GM20000 (cell line): Measurements from ENCODE around the gene ALG14.

Experiments used
- DNase-seq: peaks from one replicate; pipeline ENCODE4 v3.0.0; 2012; ENCODE audit warnings: low spot score
- CTCF ChIP-seq: IDR thresholded peaks from 2 replicates; pipeline ENCODE4 v1.5.1; 2012; ENCODE audit warnings: mild to moderate bottlenecking, control low read depth; ENCODE audit errors: extremely low read depth, missing control alignments

Gene ALG14

GRCh38 chr1:94979656-94980581, 92.8 kb downstream of the ALG14 start:
- DNase-seq, result no peak
- TF ChIP-seq CTCF, result no peak

- no peak for TF ChIP-seq CTCF
- DNase-seq, result no peak
Observed at GRCh38 chr1:94979131-94979530, 93.6 kb downstream of the ALG14 start.

- no peak for TF ChIP-seq CTCF
- no peak for DNase-seq
Observed at GRCh38 chr1:94978401-94978800, 94.3 kb downstream of the ALG14 start.

GRCh38 chr1:94976971-94977548, 95.7 kb downstream of the ALG14 start:
- TF ChIP-seq CTCF, result no peak
- DNase-seq, result no peak

- no peak for TF ChIP-seq CTCF
- no peak for DNase-seq
Observed at GRCh38 chr1:94974824-94975223, 97.9 kb downstream of the ALG14 start.

DNA sequence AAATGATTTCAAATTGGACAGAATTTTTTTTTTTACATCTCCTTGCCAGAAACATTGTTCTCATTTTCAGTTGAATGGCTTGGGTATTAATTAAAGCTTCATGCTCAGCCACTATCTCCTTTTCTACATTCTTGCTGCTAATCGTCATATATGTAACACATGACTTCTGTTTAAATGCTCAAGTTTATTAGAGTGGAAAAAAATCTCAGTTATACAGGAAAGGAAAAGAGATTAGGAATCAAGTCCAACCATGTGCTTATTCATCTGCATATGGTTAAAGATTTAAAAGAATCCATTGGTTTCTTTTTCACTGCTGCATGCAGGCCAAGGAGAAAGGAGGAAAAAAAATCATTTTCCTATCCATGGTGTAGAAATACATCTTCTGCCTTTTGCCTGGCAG, 98.5 kb downstream of the ALG14 start:
- no peak for TF ChIP-seq CTCF
- no peak for DNase-seq

DNA sequence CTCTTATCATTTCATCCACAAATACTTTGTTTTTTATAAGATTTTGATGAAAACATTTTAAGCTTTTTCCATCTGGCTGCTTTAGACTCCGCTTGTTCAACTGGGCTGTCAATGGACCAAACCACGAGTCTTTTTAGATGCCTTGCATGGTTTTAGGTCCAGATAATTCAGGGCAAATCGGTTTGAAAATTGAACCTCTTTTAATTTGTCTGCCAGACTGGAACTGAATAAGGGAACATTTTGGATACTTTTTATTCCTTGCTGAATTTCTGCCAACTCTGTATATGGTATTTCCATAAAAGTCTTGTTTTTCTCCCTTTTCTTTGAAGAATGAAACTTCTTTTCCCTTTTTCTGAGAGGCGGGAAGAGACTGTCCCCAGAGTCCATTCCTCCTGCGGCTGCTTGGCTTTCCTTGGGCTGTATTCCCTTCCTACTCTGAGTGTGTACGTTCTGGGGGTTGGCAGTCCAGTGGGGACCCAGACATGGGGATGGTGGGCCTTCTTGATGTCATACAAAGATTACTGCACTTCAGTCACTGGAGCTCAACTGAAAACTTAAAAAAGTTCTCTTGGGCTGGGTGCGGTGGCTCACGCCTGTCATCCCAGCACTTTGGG, 99.3 kb downstream of the ALG14 start:
- TF ChIP-seq CTCF, result no peak
- DNase-seq, result no peak
